HEK293 (cell line): ENCODE results near the gene SFXN1.

Source experiments
- CTCF ChIA-PET: fragments of 350-600 bp; formaldehyde crosslinking; extraction: SDS; loops from one replicate; lab custom pipeline; 2021; ENCODE audit warnings: antibody characterized with exemption; lab: Yijun Ruan, JAX
- POLR2A ChIA-PET: fragments of 300-600 bp; formaldehyde crosslinking; extraction: SDS; loops from one replicate; lab custom pipeline; 2020; ENCODE audit warnings: antibody characterized with exemption, inconsistent platforms; lab: Yijun Ruan, JAX
- H3K27ac ChIP-seq: fragments of 200-500 bp; sonication (Bioruptor generic); 2 replicates; pipeline ENCODE4 v1.5.1; 2014; ENCODE audit warnings: low read depth, low read length, control low read depth, inconsistent platforms; ENCODE audit errors: extremely low read depth
- H3K36me3 ChIP-seq, 2 experiments: fragments of 200-500 bp in 1 of 2; sonication (Bioruptor generic) in 1 of 2; 1 replicate in 1 of 2; 2 replicates in 1 of 2; pipeline ENCODE4 v1.5.1; 2014 to 2017; ENCODE audit warnings: inconsistent platforms in 2 of 2, low read length in 2 of 2; ENCODE audit not compliant: control insufficient read depth in 2 of 2, insufficient read depth in 1 of 2
- H3K4me1 ChIP-seq: fragments of 200-500 bp; sonication (Bioruptor generic); 2 replicates; pipeline ENCODE4 v1.5.1; 2014; ENCODE audit warnings: mild to moderate bottlenecking, low read length, inconsistent platforms; ENCODE audit not compliant: control insufficient read depth, insufficient read depth
- H3K4me3 ChIP-seq: 2 replicates; pipeline ENCODE4 v1.5.1; 2011; ENCODE audit warnings: low read depth, mild to moderate bottlenecking, control low read depth, low read length, moderate library complexity
- H3K9me3 ChIP-seq: fragments of 200-500 bp; sonication (Bioruptor generic); 2 replicates; pipeline ENCODE4 v1.5.1; 2014; ENCODE audit warnings: low read depth, low read length, inconsistent platforms; ENCODE audit not compliant: control insufficient read depth, insufficient read depth
- EGR2 ChIP-seq: fragments of 450-650 bp; formaldehyde crosslinking; IDR thresholded peaks from 2 replicates; pipeline ENCODE4 v1.5.1; 2016; ENCODE audit warnings: low read depth, missing biosample characterization, missing genetic modification characterization
- INSM2 ChIP-seq: fragments of 450-650 bp; formaldehyde crosslinking; IDR thresholded peaks from 2 replicates; pipeline ENCODE4 v1.5.1; 2016; ENCODE audit warnings: missing biosample characterization, missing genetic modification characterization
- ZBTB6 ChIP-seq: fragments of 450-650 bp; formaldehyde crosslinking; IDR thresholded peaks from 2 replicates; pipeline ENCODE4 v1.5.1; 2017; ENCODE audit warnings: missing biosample characterization, missing genetic modification characterization
- ZFP41 ChIP-seq: fragments of 450-650 bp; formaldehyde crosslinking; IDR thresholded peaks from 2 replicates; pipeline ENCODE4 v1.5.1; 2016; ENCODE audit warnings: missing biosample characterization, missing genetic modification characterization, borderline replicate concordance
- ZNF140 ChIP-seq: fragments of 450-650 bp; formaldehyde crosslinking; IDR thresholded peaks from 2 replicates; pipeline ENCODE4 v1.5.1; 2016; ENCODE audit warnings: missing biosample characterization, missing genetic modification characterization
- ZNF175 ChIP-seq: fragments of 450-650 bp; formaldehyde crosslinking; IDR thresholded peaks from 2 replicates; pipeline ENCODE4 v1.5.1; 2016; ENCODE audit warnings: missing biosample characterization, missing genetic modification characterization
- ZNF302 ChIP-seq: fragments of 450-650 bp; formaldehyde crosslinking; IDR thresholded peaks from 2 replicates; pipeline ENCODE4 v1.5.1; 2016; ENCODE audit warnings: missing biosample characterization, missing genetic modification characterization, low read depth
- ZNF335 ChIP-seq: fragments of 450-650 bp; formaldehyde crosslinking; conservative IDR thresholded peaks from 2 replicates; pipeline ENCODE4 v1.5.1; 2016; ENCODE audit warnings: missing biosample characterization, missing genetic modification characterization
- ZNF404 ChIP-seq: fragments of 450-650 bp; formaldehyde crosslinking; IDR thresholded peaks from 2 replicates; pipeline ENCODE4 v1.5.1; 2017; ENCODE audit warnings: missing biosample characterization, missing genetic modification characterization
- ZNF473 ChIP-seq: fragments of 450-650 bp; formaldehyde crosslinking; IDR thresholded peaks from 2 replicates; pipeline ENCODE4 v1.5.1; 2017; ENCODE audit warnings: missing biosample characterization, missing genetic modification characterization
- ZNF571 ChIP-seq: fragments of 450-650 bp; formaldehyde crosslinking; IDR thresholded peaks from 2 replicates; pipeline ENCODE4 v1.5.0; 2017; ENCODE audit warnings: missing biosample characterization, missing genetic modification characterization
- ZNF658 ChIP-seq: fragments of 450-650 bp; formaldehyde crosslinking; IDR thresholded peaks from 2 replicates; pipeline ENCODE4; 2016; ENCODE audit warnings: missing biosample characterization, missing genetic modification characterization
- ZSCAN18 ChIP-seq: fragments of 450-650 bp; formaldehyde crosslinking; IDR thresholded peaks from 2 replicates; pipeline ENCODE4 v1.5.1; 2016; ENCODE audit warnings: missing biosample characterization, missing genetic modification characterization
- TF ChIP-seq, protein P1 (sequence below): fragments of 450-650 bp; formaldehyde crosslinking; conservative IDR thresholded peaks from 2 replicates; pipeline ENCODE4 v1.5.1; 2016; ENCODE audit warnings: low read depth, missing biosample characterization, missing genetic modification characterization

SFXN1 gene

DNA sequence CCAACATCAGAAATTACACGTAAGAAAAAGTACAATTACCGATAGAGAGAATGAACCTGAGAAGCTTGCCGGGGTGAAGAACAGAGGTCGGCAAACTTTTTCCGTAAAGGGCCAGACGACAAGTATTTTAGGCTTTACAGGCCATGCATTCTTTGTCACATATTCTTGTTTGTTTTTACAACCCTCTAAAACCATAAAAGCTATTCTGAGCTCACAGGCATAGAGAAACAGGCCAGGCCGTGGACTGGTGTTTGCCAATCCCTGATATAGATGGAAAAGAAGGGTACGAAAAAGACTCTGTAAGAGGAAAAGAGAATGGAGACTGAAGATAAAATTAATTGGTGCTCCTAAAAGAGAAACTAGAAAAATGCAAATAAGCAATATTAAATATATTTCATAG, 15.4 kb downstream of the SFXN1 start:
- TF ChIP-seq ZNF140 (tag by site-specific recombination) (no peak), ZNF404 (tag by site-specific recombination) (no peak), ZSCAN18 (tag by site-specific recombination) (no peak), ZNF302 (tag by site-specific recombination) (no peak), ZNF658 (tag by site-specific recombination) (no peak), ZBTB6 (tag by site-specific recombination) (no peak), ZNF571 (tag by site-specific recombination) (no peak), ZFP41 (tag by site-specific recombination) (no peak), ZNF175 (tag by site-specific recombination) (no peak), INSM2 (tag by site-specific recombination) (no peak), ZNF473 (tag by site-specific recombination) (no peak), ZNF335 (tag by site-specific recombination) (no peak)
- TF ChIP-seq, protein P1, sequence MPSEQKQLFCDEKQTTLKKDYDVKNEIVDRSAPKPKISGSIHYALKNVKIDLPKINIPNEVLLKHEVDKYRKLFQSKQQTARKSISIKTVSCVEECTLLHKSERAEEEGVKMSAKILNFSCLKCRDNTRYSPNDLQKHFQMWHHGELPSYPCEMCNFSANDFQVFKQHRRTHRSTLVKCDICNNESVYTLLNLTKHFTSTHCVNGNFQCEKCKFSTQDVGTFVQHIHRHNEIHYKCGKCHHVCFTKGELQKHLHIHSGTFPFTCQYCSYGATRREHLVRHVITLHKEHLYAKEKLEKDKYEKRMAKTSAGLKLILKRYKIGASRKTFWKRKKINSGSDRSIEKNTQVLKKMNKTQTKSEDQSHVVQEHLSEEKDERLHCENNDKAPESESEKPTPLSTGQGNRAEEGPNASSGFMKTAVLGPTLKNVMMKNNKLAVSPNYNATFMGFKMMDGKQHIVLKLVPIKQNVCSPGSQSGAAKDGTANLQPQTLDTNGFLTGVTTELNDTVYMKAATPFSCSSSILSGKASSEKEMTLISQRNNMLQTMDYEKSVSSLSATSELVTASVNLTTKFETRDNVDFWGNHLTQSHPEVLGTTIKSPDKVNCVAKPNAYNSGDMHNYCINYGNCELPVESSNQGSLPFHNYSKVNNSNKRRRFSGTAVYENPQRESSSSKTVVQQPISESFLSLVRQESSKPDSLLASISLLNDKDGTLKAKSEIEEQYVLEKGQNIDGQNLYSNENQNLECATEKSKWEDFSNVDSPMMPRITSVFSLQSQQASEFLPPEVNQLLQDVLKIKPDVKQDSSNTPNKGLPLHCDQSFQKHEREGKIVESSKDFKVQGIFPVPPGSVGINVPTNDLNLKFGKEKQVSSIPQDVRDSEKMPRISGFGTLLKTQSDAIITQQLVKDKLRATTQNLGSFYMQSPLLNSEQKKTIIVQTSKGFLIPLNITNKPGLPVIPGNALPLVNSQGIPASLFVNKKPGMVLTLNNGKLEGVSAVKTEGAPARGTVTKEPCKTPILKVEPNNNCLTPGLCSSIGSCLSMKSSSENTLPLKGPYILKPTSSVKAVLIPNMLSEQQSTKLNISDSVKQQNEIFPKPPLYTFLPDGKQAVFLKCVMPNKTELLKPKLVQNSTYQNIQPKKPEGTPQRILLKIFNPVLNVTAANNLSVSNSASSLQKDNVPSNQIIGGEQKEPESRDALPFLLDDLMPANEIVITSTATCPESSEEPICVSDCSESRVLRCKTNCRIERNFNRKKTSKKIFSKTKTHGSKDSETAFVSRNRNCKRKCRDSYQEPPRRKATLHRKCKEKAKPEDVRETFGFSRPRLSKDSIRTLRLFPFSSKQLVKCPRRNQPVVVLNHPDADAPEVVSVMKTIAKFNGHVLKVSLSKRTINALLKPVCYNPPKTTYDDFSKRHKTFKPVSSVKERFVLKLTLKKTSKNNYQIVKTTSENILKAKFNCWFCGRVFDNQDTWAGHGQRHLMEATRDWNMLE (tag by site-specific recombination) = no peak
- TF ChIP-seq, all 188 proteins: peak for 0
- Histone ChIP-seq H3K4me1 (no peaks in the 10 kb centered on the region), H3K4me3 (no peak overlapping the region), H3K9me3 (no peaks in the 10 kb centered on the region), H3K27ac (no peak overlapping the region), H3K36me3 (peaks cover 74 to 87% of the 10 kb centered on the region in 2 experiments)
- POLR2A ChIA-PET = no interaction called here
- CTCF ChIA-PET = no interaction called here

- Histone ChIP-seq H3K36me3 (peaks cover 79 to 87% of the 10 kb centered on the region in 2 experiments), H3K27ac (no peak overlapping the region), H3K4me1 (no peaks in the 10 kb centered on the region), H3K9me3 (no peaks in the 10 kb centered on the region), H3K4me3 (no peak overlapping the region)
- POLR2A ChIA-PET = interaction anchor here (0.7 kb wide), 1 partner anchor 40 kb away, joined by 4 read pairs; no protein-coding TSS in a partner anchor
- CTCF ChIA-PET = interaction anchor here (0.7 kb wide), 1 partner anchor 112 kb away, joined by 5 read pairs; no protein-coding TSS in a partner anchor
- no peak for TF ChIP-seq EGR2
Measured at GRCh38 chr5:175494264-175495183, 16.2 kb downstream of the SFXN1 start.
